Loucy (cell line): ENCODE measurements around the gene SLCO4A1.

Source experiments
- EZH2phosphoT487 ChIP-seq: fragments of 200-600 bp; IDR thresholded peaks from 2 replicates; pipeline ENCODE4 v1.6.1; 2018; ENCODE audit warnings: antibody characterized with exemption, mild to moderate bottlenecking, moderate library complexity, borderline replicate concordance
- TF ChIP-seq, protein P1 (sequence below): fragments of 200-600 bp; sonication (generic); conservative IDR thresholded peaks from 2 replicates; pipeline ENCODE4 v1.5.1; 2014; ENCODE audit warnings: mild to moderate bottlenecking, antibody characterized with exemption, low read length

DNA sequence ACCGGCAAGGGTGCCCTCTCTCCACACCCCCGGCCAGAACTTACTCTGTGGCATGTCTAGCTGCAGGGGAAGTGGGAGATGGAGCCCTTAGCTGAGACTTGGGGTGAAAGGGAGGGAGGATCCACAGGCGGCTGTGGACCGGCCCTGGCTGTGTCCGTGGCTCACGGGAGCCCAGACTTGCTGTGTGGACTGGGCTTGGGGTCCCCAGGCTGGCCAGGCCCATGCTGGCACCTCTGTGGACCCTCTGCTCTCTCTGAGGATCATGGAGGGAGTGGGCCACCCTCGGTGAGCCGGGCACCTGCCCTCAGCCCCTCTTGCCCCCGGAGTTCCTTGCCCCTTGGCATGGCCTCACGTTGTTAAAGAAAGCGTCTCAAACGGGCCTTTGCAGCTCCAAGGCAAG lies 57.4 kb downstream of the SLCO4A1 start:
- TF ChIP-seq, protein P1, sequence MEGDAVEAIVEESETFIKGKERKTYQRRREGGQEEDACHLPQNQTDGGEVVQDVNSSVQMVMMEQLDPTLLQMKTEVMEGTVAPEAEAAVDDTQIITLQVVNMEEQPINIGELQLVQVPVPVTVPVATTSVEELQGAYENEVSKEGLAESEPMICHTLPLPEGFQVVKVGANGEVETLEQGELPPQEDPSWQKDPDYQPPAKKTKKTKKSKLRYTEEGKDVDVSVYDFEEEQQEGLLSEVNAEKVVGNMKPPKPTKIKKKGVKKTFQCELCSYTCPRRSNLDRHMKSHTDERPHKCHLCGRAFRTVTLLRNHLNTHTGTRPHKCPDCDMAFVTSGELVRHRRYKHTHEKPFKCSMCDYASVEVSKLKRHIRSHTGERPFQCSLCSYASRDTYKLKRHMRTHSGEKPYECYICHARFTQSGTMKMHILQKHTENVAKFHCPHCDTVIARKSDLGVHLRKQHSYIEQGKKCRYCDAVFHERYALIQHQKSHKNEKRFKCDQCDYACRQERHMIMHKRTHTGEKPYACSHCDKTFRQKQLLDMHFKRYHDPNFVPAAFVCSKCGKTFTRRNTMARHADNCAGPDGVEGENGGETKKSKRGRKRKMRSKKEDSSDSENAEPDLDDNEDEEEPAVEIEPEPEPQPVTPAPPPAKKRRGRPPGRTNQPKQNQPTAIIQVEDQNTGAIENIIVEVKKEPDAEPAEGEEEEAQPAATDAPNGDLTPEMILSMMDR, result no peak
- TF ChIP-seq EZH2phosphoT487, result no peak
